Measurements from ENCODE around the gene ST13. TPM values are rescaled to one million over a fixed set of nuclear protein-coding genes. Genes with fewer than 3 reads are reported as not detected.

Gene ST13
- total RNA-seq, 2 experiments from 2014 or later: 121 to 223 TPM

DNA sequence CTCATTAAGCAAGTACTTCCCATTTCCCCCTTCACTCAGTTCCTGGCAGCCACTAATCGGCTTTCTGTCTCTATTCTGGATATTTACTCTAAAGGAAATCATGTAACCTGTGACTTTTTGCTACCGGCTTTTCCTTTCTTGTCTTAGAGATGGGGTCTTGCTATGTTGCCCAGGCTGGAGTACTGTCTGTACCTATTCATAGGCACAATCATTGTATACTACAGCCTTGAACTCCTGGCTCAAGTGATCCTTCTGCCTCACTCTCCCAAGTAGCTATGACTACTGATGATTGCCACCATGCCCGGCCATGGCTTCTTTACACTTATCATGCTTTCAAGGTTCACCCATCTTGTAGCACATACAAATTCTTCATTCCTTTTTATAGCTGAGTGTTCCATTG lies 49.7 kb downstream of the ST13 start:
- peaks cover 2% of the 10 kb centered on the region for H3K4me1 ChIP-seq (ENCODE audit: insufficient read depth, low read length, poor library complexity, severe bottlenecking)
- H3K36me3 ChIP-seq (ENCODE audit: insufficient read depth, low read length): peaks cover 64% of the 10 kb centered on the region
- CTCF ChIA-PET (ENCODE audit: unreplicated experiment): no interaction called here
- H3K27ac ChIP-seq (ENCODE audit: low read depth, low read length, poor library complexity, severe bottlenecking): no peak overlapping the region
- H3K4me3 ChIP-seq (ENCODE audit: low read depth, low read length, poor library complexity, severe bottlenecking): no peak overlapping the region
- peaks cover 70% of the 10 kb centered on the region; the same call in 1 of the 2 replicates for H3K79me2 ChIP-seq (ENCODE audit: insufficient read depth, low read depth, low read length)
- no peak overlapping the region for H2AFZ ChIP-seq (ENCODE audit: low read length)
- no peaks in the 10 kb centered on the region for H3K9me3 ChIP-seq (ENCODE audit: low read length)
- DNase-seq (ENCODE audit: low spot score): no peak
- TF ChIP-seq, protein P1, sequence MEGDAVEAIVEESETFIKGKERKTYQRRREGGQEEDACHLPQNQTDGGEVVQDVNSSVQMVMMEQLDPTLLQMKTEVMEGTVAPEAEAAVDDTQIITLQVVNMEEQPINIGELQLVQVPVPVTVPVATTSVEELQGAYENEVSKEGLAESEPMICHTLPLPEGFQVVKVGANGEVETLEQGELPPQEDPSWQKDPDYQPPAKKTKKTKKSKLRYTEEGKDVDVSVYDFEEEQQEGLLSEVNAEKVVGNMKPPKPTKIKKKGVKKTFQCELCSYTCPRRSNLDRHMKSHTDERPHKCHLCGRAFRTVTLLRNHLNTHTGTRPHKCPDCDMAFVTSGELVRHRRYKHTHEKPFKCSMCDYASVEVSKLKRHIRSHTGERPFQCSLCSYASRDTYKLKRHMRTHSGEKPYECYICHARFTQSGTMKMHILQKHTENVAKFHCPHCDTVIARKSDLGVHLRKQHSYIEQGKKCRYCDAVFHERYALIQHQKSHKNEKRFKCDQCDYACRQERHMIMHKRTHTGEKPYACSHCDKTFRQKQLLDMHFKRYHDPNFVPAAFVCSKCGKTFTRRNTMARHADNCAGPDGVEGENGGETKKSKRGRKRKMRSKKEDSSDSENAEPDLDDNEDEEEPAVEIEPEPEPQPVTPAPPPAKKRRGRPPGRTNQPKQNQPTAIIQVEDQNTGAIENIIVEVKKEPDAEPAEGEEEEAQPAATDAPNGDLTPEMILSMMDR (conservative IDR thresholded peaks at IDR 0.05; ENCODE audit: low read length): no peak
- TF ChIP-seq EZH2phosphoT487 (IDR thresholded peaks at IDR 0.05; ENCODE audit: borderline replicate concordance, low read depth, low read length): no peak
- 0 out of 2 replicates have a peak, but pooled peaks cover 11% of the 10 kb centered on the region for H4K20me1 ChIP-seq (ENCODE audit: insufficient read depth, low read length)
- H3K4me2 ChIP-seq (ENCODE audit: low read length): no peak overlapping the region
- POLR2A ChIA-PET: interaction anchor here (1.3 kb wide), 1 partner anchor 89 kb away, joined by 3 read pairs; no protein-coding TSS in a partner anchor
- intact Hi-C loops (cut with micrococcal nuclease; ENCODE audit: unreplicated experiment): no loop called here
- H3K9me2 ChIP-seq (ENCODE audit: insufficient read depth, low read length): no peaks in the 10 kb centered on the region
- BruUV-seq (replicated peaks): no TSS peak

DNA sequence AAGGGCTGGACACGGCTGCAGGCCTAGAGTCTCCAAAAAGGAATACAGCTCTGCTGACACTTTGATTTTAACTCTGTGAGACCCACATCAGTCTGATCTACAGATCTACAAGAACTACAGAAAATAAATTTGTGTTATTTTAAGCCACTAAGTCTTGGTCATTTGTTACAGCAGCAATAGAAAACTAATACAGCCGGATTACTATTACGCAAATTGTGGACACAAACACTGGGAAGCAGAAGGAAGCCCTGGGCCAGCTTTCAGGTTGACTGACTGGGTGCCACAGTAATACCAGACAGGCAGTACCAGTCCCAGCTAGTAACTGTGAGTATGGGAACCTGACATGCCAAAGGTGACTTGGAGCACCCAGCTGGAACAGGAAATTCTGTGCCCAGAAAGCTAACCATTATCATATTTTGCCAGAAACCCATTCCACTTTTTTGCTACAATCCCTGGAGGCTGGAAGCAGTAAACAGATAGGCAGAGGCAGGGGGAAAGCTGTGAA lies 50.7 kb downstream of the ST13 start:
- H3K27ac ChIP-seq (ENCODE audit: low read depth, low read length, poor library complexity, severe bottlenecking): no peak overlapping the region
- no peak for TF ChIP-seq EZH2phosphoT487 (IDR thresholded peaks at IDR 0.05; ENCODE audit: borderline replicate concordance, low read depth, low read length)
- TF ChIP-seq, protein P1 (conservative IDR thresholded peaks at IDR 0.05; ENCODE audit: low read length): no peak
- H3K4me2 ChIP-seq (ENCODE audit: low read length): no peak overlapping the region
- no peak overlapping the region for H2AFZ ChIP-seq (ENCODE audit: low read length)
- H3K79me2 ChIP-seq (ENCODE audit: insufficient read depth, low read depth, low read length): peaks cover 60% of the 10 kb centered on the region; the same call in 1 of the 2 replicates
- H3K4me3 ChIP-seq (ENCODE audit: low read depth, low read length, poor library complexity, severe bottlenecking): no peak overlapping the region
- no peak for DNase-seq (ENCODE audit: low spot score)
- POLR2A ChIA-PET: interaction anchor here (1.3 kb wide), 1 partner anchor 88 kb away, joined by 3 read pairs; no protein-coding TSS in a partner anchor
- H3K9me3 ChIP-seq (ENCODE audit: low read length): no peaks in the 10 kb centered on the region
- 0 out of 2 replicates have a peak, but pooled peaks cover 11% of the 10 kb centered on the region for H4K20me1 ChIP-seq (ENCODE audit: insufficient read depth, low read length)
- peaks cover 55% of the 10 kb centered on the region for H3K36me3 ChIP-seq (ENCODE audit: insufficient read depth, low read length)
- intact Hi-C loops (cut with micrococcal nuclease; ENCODE audit: unreplicated experiment): no loop called here
- no TSS peak for BruUV-seq (replicated peaks)
- CTCF ChIA-PET (ENCODE audit: unreplicated experiment): no interaction called here
- H3K9me2 ChIP-seq (ENCODE audit: insufficient read depth, low read length): no peaks in the 10 kb centered on the region
- H3K4me1 ChIP-seq (ENCODE audit: insufficient read depth, low read length, poor library complexity, severe bottlenecking): no peaks in the 10 kb centered on the region

DNA sequence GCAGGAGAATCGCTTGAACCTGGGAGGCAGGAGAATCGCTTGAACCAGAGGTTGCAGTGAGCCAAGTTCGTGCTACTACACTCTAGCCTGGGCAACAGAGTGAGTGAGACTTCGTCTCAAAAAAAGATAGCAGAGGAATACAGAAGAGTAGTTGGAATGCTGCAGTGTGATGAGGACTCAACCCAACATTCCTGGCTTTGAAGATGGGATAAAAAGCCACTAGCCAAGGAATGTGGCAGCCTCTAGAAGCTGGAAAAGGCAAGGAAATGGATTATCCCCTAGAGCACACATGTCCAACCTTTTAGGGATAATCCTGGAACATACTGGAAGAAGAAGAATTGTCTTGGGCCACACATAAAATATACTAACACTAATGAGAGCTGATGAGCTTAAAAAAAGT lies 51.2 kb downstream of the ST13 start:
- Histone ChIP-seq H3K4me2 (ENCODE audit: low read length) (no peak overlapping the region), H3K27ac (ENCODE audit: low read depth, low read length, poor library complexity, severe bottlenecking) (no peak overlapping the region), H4K20me1 (ENCODE audit: insufficient read depth, low read length) (0 out of 2 replicates have a peak, but pooled peaks cover 11% of the 10 kb centered on the region), H3K4me3 (ENCODE audit: low read depth, low read length, poor library complexity, severe bottlenecking) (no peak overlapping the region), H3K79me2 (ENCODE audit: insufficient read depth, low read depth, low read length) (peaks cover 56% of the 10 kb centered on the region; the same call in 1 of the 2 replicates), H3K36me3 (ENCODE audit: insufficient read depth, low read length) (peaks cover 55% of the 10 kb centered on the region), H3K9me3 (ENCODE audit: low read length) (no peaks in the 10 kb centered on the region), H3K9me2 (ENCODE audit: insufficient read depth, low read length) (no peaks in the 10 kb centered on the region), H2AFZ (ENCODE audit: low read length) (no peak overlapping the region), H3K4me1 (ENCODE audit: insufficient read depth, low read length, poor library complexity, severe bottlenecking) (no peaks in the 10 kb centered on the region)
- ChIA-PET POLR2A (interaction anchor here (1.3 kb wide), 1 partner anchor 87 kb away, joined by 3 read pairs; no protein-coding TSS in a partner anchor), CTCF (ENCODE audit: unreplicated experiment) (no interaction called here)
- intact Hi-C loops (cut with micrococcal nuclease; ENCODE audit: unreplicated experiment): no loop called here
- DNase-seq (ENCODE audit: low spot score): no peak
- no TSS peak for BruUV-seq (replicated peaks)
- TF ChIP-seq, protein P1 (conservative IDR thresholded peaks at IDR 0.05; ENCODE audit: low read length): no peak
- no peak for TF ChIP-seq EZH2phosphoT487 (IDR thresholded peaks at IDR 0.05; ENCODE audit: borderline replicate concordance, low read depth, low read length)
